Fibroblast of gingiva (primary cell): ENCODE measurements around the gene BRCC3.

Source experiments
- DNase-seq: peaks from one replicate; pipeline ENCODE4 v3.0.0-alpha.2; 2011; ENCODE audit warnings: low read depth

BRCC3 gene

DNA sequence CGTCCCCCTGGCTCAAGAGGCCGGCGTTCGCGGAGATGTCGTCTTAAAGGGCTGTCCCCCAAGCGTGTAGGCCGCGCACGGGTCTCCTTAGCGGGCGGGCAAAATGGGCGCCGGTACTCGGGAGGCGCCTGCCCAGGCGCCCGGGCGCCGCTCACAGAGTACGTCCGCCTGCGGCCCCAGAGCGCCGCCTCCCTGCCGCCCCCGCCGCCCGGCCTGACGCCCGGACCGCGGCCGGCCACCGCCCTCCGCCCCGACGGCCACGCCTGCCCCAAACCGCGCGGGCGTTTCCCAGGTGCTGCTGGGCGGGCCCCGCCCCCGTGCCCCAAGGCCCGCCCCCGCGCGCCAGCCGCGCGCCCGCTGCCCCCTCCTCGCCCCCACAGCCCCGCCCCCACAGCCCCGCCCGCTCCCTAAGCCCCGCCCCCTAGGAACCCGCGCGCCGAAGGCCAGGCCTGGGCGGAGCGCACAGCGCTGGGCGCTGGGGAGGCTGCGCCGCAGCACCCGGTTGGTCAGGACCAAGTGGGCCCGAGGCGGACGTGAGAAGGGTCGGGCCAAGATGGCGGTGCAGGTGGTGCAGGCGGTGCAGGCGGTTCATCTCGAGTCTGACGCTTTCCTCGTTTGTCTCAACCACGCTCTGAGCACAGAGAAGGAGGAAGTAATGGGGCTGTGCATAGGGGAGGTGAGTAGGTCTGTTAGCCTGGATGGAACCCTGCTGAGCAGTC lies at the start of gene BRCC3, which contains the start of the genes CMC4 and MTCP1:
Gene BRCC3, plus strand, starts transcription at position 534 of the 719 bp plus-strand sequence. Its CDS starts 20 bp downstream, at position 554.
Gene CMC4, minus strand, starts transcription at position 162 of the 719 bp plus-strand sequence. CDS start 7,113 bp downstream, outside the sequence.
Gene MTCP1, minus strand, starts transcription at position 162 of the 719 bp plus-strand sequence. CDS start 5,126 bp downstream, outside the sequence.
- peak; percentile 76 for DNase-seq

DNA sequence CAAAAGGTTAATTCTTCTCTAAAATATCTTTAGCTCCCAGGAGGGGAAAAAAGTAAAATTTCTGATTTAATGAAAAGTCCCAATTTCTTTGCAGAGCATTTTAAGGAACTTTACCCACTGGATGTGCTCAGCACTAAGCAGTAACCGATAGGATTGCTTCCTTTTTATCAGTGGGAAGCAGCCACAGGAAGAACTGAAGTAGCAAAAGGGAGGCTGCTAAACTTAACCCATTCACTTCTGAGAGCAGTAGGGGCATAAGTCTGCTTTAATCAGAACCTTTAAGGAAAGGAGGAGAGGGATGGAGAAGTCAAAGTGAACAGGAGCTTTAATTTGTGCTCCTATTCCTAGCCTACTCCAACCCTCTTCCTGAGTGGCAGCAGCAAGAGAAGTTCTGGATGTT lies 48.7 kb upstream of the BRCC3 start, which contains the start of gene F8:
Gene F8, minus strand, starts transcription at position 139 of the 400 bp plus-strand sequence. CDS start 171 bp downstream, outside the sequence.
- DNase-seq: no peak

DNA sequence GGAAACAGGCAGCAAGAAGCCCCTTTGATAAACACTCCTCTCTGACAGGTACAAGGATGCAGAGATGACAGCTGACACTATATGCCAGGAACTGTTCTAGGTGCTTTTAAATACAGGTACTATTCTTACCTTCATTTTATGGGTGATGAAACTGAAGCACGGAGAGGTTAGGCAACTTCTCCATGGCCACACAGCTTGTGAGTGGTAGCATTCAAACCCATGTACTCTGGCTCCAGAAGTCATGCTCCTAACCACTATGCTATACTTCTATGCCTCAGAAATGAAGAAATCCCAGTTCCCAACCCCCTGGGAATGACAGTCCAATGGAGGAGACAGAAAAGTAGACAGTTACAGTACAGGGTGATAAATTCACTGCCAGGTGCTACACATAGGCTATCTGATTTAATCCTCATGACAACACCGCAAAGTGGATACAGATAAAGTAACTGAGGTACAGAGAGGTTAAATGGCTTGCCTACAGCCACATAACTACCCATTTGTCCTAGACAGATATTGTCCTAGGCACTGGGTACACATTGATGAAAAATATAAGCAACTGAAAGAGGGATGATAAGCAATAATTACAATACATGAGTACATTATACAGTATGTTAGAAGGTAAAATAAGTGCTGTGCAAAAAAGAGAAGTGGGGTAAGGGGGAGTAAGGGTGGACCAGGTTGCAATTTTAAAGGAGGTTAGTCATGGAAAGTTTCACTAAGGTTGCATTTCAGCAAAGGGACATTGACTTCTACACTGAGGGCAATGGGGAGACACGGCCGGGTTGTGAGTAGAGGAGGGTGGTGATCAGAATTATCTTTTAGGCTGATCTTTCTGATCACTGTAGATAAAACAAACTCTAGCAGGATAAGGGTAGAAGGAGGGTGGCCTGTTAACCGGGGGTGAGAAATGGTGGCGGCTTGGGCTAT lies 47.1 kb upstream of the BRCC3 start:
- no peak for DNase-seq

DNA sequence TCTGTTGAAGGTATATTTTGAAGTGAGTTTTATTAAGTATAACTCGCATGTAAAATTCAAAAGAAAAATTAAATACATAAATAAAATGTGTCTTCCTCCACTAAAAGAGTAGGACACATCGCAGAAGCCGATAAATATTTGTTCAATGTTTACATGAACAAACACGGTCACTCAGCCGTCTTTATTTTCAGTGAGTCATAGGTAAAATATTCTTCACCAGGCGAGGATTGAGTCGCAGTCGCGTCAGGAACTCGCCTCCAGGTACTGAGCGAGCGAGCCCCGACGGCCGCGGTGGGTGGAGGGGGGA lies 44.9 kb upstream of the BRCC3 start:
- no peak for DNase-seq

DNA sequence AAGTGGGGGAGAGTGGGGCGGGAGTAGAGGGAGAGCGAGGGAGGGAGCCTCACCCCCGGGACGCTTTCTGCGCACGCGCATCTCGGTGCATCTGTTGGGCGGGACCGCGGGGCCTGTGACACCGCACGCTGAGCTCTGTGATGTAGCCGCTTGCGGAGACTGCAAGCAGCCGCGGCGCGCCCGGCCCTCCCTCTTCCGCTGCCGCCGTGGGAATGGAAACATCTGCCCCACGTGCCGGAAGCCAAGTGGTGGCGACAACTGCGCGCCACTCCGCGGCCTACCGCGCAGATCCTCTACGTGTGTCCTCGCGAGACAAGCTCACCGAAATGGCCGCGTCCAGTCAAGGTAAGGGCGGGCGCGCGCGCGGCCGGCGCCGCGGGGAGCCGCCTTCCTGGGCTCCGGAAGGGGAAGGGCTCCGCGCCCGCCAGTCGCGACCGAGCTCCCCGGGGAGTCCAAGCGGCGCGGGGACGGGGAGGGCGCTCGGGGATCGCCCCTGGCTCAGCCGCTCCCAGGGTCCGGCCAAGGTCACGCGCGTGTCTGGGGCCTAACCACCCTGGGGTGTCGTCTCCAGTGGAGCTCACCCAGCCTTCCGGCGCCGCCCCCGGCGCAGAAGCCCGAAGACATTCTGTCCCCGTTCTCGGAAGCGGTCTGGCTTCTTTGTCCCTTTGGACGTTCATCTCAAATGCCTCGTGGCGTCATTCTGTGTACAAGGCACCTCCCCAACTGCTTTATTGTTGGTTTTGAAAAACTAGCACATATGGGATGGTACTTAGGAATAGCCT lies 44.4 kb upstream of the BRCC3 start, which contains the start of gene FUNDC2:
Gene FUNDC2, plus strand, starts transcription at position 118 of the 782 bp plus-strand sequence. Its CDS starts 95 bp downstream, at position 213.
- peak; percentile 97 for DNase-seq

DNA sequence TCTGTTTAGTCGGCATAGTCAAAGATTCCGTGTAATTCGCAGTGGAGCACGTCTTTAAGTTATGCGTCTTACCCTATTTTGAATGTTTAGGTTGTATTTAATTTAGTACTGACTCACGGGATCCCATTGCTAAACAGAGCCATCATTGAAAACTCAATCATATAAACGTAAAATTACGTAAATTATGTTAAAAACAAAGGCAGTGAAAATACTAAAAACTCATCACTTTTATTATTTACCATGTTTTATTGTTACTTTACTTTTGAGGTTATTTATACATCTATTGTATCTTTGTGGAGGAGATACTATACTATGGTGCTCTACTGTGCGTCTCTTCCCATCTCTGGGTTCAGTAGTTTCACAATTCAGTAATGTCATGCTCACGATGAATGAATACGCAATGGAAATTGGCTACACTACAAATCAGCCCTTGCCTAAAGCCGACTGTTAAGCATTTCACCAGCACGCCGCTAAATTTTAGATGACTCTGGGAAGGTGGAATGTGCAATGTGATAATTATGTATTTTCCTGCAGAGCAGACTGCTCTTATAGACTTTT lies 43.7 kb upstream of the BRCC3 start:
- DNase-seq: peak; percentile 87

DNA sequence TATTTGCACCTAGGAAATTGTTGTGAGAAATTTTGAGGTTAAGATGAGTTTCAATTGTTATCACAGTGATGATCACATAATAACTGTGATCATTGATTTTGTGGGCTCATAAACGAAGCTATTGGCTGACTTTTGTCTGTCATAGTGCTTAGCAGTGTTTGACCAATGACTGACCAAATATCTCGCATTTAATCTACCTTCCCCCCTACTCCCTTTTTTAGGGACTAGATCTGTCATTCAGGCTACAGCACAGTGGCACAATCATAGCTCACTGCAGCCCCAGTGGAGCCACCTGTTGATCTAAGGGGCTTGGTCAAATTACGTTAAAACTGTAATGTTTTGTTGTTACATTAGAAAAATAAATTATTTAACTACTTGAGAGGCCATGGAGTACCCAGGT lies 43.2 kb upstream of the BRCC3 start:
- no peak for DNase-seq

DNA sequence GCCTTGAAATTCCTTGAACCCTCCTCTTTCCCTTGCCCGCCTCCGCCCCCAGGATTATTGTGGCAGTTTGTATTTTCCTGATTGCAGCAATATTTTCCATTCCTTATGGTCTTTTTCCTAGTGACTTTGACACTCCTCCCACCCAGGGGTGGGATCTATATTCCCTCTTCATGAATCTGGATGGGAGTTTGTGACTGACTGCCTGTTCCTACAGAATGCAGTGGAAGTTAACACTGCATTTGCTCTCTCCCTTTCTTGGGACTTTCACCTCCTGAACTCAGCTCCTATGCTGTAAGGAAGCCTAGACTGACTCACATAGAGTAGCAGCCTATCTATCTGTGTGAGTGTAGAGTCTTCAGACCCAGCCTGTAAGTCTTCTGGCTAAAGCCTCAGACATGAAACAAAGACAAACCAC lies 42.4 kb upstream of the BRCC3 start:
- peak; percentile 6 for DNase-seq

DNA sequence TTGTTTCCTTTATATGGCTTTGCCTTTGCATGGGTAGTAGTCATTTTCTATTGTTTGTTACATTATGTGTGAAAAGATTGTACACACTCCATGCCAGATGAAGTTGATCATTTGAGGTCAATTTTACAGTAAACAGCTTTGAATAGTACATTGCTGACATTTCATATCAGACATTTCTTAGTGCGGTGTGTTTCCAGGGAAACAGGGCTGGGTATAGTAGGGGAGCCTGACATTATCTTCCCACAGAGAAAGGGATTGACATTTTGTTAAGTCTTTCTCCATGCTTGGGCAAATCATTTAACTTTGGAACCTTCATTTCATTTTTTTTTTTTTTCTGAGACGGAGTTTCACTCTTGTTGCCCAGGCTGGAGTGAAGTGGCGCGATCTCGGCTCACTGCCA lies 39.7 kb upstream of the BRCC3 start:
- no peak for DNase-seq

DNA sequence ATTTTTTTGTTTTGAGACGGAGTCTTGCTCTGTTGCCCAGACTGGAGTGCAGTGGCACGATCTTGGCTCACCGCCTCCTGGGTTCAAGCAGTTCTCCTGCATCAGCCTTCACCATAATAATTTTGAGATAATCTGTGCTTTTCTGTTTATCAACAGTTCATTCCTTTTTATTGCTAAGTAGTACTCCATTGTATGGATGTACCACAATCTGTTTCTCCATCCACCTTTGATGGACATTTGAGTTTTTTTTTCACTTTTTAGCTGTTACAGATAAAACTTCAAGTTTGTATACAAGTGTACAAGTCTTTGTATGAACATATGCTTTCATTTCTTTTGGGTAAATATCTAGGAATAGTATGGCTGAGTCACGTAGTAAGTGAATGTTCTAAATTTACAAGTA lies 35.6 kb upstream of the BRCC3 start:
- no peak for DNase-seq

DNA sequence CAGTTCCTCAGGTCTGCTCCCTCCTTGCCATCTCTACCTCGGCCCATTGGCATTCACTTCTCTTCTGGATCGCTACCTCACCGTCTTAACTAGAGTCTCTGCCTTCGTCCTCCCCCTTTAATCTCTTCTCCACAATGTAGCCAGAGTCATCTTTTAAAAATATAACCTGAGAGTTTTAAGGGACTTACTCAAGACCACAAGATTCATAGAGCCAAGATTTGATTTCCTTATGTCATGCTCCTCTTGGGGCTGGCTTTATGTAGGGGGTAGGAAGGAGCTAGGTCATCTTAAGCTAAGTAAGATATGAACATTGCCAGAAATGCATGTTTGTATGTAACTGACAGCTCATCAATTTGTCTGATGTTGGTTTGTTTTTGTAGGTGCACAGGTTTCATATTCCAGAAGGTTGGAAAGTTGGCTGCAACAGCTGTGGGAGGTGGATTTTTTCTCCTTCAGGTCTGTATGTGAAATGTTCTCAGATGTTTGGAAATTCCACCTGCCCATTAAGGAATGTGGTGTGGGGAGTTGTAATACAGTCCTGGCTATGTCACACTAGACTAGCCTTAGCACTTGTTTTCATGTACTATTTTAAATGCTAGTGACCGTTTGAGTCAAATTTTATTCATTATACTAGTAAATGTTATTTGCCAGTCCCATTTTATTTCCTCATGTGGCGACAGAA lies 25.0 kb upstream of the BRCC3 start:
- no peak for DNase-seq

DNA sequence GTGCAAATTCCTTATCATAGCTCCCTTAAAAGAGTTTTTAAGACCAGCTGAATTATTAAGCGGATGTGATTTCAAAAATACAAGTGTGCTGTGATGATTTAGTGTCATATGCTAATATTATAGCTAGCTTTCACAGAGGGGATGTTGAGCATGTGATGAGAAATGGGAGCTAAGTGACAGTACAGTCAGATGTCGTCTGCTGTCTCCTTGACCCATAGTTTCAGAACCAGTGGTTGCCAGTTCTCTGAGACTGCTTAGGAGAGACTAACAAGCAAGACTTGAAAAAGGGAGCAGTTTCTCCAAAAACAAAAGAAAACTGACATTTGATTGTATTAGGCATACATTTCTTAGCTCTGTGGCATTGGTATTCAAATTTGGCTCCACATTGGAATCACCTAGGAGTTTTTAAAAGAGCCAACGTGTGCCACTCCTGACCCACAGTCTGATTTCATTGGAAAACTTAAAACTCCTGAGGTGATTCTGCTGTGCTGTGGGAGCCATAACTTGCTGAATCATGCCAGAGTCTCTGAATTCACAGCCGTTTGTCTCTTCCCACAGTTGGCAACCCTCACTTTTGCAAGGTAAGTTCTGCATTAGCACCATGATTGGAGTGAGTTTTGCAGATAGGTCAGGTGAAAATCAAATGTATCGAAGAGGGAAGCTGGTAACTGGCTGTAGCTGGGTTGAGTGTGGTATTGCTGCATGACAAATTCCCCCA lies 24.3 kb upstream of the BRCC3 start:
- DNase-seq: no peak

DNA sequence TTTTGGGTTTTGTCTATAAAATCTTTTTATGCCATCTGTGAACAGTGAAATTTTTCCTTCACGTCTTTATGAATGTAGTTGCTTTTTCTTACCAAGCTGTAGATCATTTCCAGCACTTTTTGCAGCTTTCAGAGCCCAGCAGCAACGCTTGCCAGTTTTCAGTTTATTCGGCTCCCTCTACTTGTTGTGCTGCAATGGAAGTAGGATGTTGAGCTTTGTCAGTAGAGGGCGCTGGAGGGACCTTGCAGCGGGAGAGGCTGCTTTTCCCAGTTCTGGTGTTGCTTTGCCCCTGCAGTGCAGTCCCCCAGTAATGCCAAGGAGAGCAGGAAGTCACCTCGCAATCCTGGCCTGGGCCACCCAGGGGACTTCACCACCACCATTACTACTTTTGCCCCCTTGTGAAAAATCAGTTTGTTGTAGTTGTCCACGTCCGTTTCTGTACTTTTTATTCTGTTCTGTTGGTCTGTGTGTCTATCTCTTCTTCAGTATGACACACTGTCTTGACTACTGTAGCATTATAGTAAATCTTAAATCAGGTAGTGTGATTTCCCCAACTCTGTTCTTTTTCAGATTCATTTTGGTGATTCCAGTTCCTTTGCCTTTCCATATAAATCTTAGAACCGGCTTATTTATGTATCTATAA lies 22.2 kb upstream of the BRCC3 start:
- DNase-seq: peak; percentile 53

DNA sequence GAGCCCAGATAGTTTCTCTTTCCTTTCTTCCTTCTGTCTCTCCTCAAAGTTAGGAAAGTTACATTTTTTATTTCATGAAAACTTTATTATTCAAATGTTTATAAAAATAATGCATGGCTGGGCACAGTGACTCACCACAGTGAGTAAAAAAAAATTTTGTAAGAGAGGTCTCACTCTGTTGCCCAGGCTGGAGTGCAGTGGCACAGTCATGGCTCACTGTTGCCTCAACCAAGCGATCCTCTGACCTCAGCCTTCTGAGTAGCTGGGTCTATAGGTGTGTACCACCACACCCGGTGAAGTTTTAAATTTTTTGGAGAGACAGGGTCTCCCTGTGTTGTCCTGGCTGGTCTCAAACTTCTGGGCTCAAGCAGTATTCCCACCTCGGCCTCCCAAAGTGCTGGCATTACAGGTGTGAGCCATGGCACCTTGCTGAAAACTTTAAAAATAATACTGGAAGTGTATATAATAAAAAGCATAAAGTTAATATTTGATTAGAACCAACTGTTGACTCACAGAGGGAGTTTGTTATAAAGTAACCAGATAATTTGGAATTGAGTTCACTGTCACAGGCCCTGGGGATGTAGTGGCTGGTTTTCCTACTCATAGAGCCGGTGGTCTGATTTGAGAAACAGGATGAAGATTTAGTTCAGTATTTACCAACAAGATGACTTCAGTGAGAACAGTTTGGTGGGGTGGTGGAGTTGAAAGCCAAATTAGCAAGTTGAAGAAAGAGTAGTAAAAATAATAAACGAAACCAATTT lies 18.4 kb upstream of the BRCC3 start:
- DNase-seq: no peak

DNA sequence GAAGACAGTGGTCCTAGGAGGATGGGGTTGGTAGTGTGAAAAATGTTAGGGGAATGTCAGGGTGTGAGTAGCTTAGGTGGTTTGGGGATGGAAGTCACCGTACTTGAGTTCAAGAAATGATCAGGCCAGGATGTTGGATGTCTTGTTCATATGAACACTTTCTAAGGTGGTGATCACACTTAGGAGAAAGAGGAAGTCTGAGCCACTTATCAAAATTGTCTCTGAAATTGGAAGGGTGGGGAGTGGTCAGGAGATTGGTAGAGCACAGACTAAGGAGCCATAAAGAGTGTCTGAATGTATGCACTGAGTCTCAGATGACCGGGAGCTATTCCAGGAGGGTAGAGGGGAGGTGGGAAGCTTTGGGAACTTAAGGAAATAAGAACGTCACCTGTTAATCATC lies 17.7 kb upstream of the BRCC3 start:
- no peak for DNase-seq

DNA sequence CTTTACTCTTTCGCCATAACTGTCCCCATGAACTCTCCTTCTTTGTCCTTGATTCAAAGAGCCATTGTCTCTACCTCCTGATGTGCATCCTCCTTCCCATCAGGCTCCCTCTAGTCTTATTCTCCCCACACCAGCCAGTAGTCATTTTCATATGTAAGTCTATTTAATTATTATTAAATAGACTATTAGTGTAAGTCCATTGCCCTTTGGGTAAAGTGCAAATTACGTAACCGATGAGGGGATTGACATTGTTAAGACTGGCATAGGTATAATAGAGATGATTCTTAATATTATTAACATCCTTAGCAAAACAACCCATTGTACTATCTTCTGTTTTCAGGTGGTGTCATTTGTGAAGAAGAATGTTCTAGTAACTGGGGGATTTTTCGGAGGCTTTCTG lies 17.1 kb upstream of the BRCC3 start:
- no peak for DNase-seq

DNA sequence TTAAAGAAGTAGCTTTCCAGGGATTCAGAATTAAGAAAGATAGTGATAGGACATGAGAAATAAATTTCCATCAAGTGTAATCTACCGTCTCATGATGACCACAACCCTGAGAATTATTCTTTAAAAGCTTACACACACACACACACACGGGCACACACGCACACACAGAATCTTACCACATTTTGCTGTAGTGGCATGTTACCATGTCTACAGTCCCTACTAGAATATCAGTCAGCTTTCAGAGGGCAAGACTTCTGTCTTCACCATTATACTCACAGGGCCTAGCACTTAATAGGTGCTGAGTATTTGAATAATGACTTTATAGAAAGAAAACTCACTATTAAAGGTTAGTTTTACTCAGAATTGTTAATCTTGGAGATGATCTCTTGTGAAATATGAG lies 15.8 kb upstream of the BRCC3 start:
- DNase-seq: no peak

DNA sequence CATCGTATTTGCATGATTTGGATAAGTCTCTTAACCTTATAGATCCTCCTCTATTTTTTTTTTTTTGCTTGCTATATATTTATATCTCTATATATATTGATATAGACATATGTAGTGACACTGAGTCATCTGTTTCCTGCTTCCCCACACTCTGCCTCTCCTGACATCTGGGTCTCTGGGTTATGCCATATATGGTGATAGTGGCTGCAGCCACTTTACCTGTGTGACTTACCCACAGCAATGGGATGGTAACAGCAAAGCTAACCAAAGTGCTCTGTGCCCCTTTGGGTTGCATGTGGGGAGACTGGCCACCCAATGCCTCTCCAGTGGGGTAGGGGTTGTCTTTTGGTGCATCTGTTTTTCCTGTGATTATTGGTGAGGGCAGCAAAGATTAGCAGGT lies 14.8 kb upstream of the BRCC3 start:
- no peak for DNase-seq
